Muscle layer of colon (tissue), 2 donors: Measurements from ENCODE around the gene IL13RA1.
"Not testable (repeated sequence)": the region's sequence is repeated elsewhere in the genome, so short reads cannot be mapped to it uniquely, and the experiment has no call there.

Source experiments
- H3K27ac ChIP-seq: one replicate; pipeline ENCODE4 v1.7.0; 2013; ENCODE audit warnings: low read depth, mild to moderate bottlenecking, low read length, moderate library complexity
- H3K27me3 ChIP-seq, 2 donors: one replicate each; pipeline ENCODE4 v1.7.0; 2013; ENCODE audit warnings: low read length in 2 of 2, mild to moderate bottlenecking in 2 of 2; ENCODE audit not compliant: insufficient read depth in 2 of 2, control insufficient read depth in 1 of 2
- H3K36me3 ChIP-seq: one replicate; pipeline ENCODE4 v1.7.0; 2013; ENCODE audit warnings: mild to moderate bottlenecking, low read length; ENCODE audit not compliant: insufficient read depth
- H3K4me1 ChIP-seq: one replicate; pipeline ENCODE4 v1.7.0; 2013; ENCODE audit warnings: mild to moderate bottlenecking, low read length; ENCODE audit not compliant: insufficient read depth
- H3K4me3 ChIP-seq, 2 donors: one replicate each; pipeline ENCODE4 v1.7.0; 2013; ENCODE audit warnings: low read length in 2 of 2, low read depth in 1 of 2, mild to moderate bottlenecking in 1 of 2, moderate library complexity in 1 of 2
- H3K9ac ChIP-seq: one replicate; pipeline ENCODE4 v1.7.0; 2013; ENCODE audit warnings: low read length
- H3K9me3 ChIP-seq: one replicate; pipeline ENCODE4 v1.7.0; 2013; ENCODE audit warnings: mild to moderate bottlenecking, low read length
- donor health status: abdominal sarcoma.
- donor health status: Adenocarcinoma of cecum.

The IL13RA1 gene

DNA sequence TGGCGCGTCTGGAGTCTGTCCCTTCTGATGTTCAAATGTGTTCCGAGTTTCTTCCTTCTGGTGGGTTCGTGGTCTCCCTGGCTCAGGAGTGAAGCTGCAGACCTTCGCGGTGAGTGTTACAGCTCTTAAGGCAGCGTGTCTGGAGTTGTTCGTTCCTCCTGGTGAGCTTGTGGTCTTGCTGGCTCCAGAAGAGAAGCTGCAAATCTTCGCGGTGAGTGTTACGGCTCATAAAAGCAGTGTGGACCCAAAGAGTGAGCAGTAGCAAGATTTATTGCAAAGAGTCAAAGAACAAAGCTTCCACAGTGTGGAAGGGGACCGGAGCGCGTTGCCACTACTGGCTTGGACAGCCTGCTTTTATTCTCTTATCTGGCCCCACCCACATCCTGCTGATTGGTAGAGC is 11.5 kb upstream of the IL13RA1 start:
- H3K9me3 ChIP-seq, H3K4me1 ChIP-seq, H3K27me3 ChIP-seq, H3K27ac ChIP-seq, H3K4me3 ChIP-seq, H3K36me3 ChIP-seq, H3K9ac ChIP-seq: not testable (repeated sequence)

DNA sequence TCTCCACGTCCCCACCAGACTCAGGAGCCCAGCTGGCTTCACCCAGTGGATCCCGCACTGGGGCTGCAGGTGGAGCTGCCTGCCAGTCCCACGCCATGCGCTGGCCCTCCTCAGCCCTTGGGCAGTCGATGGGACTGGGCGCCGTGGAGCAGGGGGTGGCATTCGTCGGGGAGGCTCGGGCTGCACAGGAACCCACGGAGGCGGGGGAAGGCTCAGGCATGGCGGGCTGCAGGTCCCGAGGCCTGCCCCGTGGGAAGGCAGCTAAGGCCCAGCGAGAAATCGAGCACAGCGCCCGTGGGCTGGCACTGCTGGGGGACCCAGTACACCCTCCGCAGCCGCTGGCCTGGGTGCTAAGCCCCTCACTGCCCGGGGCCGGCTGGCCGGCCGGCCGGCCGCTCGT is 10.6 kb upstream of the IL13RA1 start:
- not testable (repeated sequence) for H3K9me3 ChIP-seq, H3K4me1 ChIP-seq, H3K4me3 ChIP-seq, H3K27me3 ChIP-seq, H3K27ac ChIP-seq, H3K9ac ChIP-seq, H3K36me3 ChIP-seq

DNA sequence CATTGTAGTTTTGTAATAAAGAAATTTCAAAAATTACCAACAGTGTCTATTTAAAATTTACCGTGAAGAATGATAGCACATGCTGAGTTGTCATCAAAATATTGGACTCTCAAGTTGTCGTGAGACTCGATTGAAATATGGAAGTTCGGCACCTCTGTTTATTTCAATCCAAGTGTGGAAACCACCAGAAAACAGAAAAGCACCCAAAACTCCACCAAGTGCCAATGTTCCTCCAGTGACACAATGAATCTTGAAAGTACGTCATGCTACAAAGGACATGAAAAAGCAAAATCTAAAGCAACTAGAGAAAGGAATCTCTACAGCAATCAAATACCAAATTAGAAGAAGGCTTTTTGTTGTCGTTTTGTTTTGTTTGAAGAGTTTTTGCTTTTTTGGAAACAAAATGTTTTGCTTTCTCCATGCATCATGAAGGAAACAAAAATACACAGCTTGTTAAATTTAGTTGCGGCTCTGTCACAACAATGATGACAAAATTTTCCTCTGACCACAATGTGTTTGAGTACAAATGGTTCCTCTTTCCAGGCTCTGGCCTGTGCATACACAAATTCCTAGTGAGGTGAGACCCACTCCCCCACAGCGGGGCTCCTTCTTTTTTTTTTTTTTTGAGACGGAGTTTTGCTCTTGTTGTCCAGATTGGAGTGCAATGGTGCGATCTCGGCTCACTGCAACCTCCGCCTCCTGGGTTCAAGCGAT is 9.6 kb upstream of the IL13RA1 start:
- Histone ChIP-seq H3K27ac (no peak overlapping the region), H3K36me3 (no peaks in the 10 kb centered on the region), H3K9ac (no peak overlapping the region), H3K4me1 (no peaks in the 10 kb centered on the region), H3K27me3 (no peaks in the 10 kb centered on the region), H3K4me3 (no peak overlapping the region), H3K9me3 (no peaks in the 10 kb centered on the region)

- Histone ChIP-seq H3K4me1 (no peaks in the 10 kb centered on the region), H3K9me3 (no peaks in the 10 kb centered on the region), H3K27me3 (no peaks in the 10 kb centered on the region), H3K36me3 (no peaks in the 10 kb centered on the region), H3K27ac (no peak overlapping the region), H3K4me3 (no peak overlapping the region), H3K9ac (no peak overlapping the region)
Measured at GRCh38 chrX:118718737-118719136, 8.7 kb upstream of the IL13RA1 start.

GRCh38 chrX:118720058-118720707 is 7.2 kb upstream of the IL13RA1 start:
- Histone ChIP-seq H3K9me3 (no peaks in the 10 kb centered on the region), H3K9ac (no peak overlapping the region), H3K36me3 (no peaks in the 10 kb centered on the region), H3K27me3 (no peaks in the 10 kb centered on the region), H3K4me3 (no peak overlapping the region), H3K4me1 (peaks cover 8% of the 10 kb centered on the region), H3K27ac (no peak overlapping the region)

DNA sequence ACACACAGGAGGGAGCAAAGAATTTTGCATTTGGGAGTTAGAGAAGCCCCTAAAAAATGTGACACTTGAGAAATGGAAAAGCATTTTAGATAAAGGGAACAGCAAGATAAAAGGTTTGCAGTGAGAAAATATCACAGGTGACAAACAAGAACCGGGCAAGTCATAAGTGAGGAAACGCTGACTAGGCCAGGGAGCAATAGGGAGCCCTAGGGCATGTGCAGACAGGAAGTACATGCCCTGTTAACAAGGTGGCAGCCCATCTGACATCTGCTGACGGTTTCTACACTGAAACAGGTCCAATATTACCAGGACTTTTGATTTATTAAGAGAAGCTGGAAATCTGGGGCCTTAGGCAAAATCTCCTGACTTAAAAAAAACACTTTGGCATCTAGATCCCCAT is 4.0 kb upstream of the IL13RA1 start:
- Histone ChIP-seq H3K27ac (no peak overlapping the region), H3K27me3 (no peaks in the 10 kb centered on the region), H3K4me3 (no peak overlapping the region), H3K9ac (no peak overlapping the region), H3K9me3 (no peaks in the 10 kb centered on the region), H3K36me3 (no peaks in the 10 kb centered on the region), H3K4me1 (peaks cover 27% of the 10 kb centered on the region)

- Histone ChIP-seq H3K9me3 (no peaks in the 10 kb centered on the region), H3K9ac (no peak overlapping the region), H3K4me3 (no peak overlapping the region), H3K4me1 (peaks cover 30% of the 10 kb centered on the region), H3K27ac (peak overlapping the region; percentile 66), H3K36me3 (no peaks in the 10 kb centered on the region), H3K27me3 (no peaks in the 10 kb centered on the region)
Measured at GRCh38 chrX:118724365-118724764, 3.0 kb upstream of the IL13RA1 start.

- Histone ChIP-seq H3K27ac (peak overlapping the region; percentile 66), H3K9ac (no peak overlapping the region), H3K9me3 (no peaks in the 10 kb centered on the region), H3K4me3 (no peak overlapping the region), H3K36me3 (no peaks in the 10 kb centered on the region), H3K27me3 (no peaks in the 10 kb centered on the region), H3K4me1 (peaks cover 30% of the 10 kb centered on the region)
Measured at GRCh38 chrX:118724775-118725174, 2.6 kb upstream of the IL13RA1 start.

DNA sequence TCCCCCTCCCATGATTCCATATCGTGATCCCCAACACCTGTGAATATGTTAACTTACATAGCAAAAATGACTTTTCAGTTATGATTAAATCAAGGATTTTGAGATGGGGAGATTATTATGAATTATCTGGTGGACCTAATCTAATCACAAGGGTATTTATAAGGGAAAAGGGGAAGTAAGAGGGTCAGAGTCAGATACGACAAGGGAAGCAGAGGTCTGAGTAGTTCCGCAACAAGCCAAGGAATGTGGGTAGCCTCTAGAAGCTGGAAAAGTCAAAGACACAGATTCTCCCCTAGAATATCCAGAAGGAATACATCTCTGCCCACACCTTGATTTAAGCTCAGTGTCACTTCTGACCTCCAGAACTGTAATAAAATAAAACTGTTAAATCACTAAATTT is 1.0 kb upstream of the IL13RA1 start:
- H3K4me1 ChIP-seq = peaks cover 30% of the 10 kb centered on the region
- H3K36me3 ChIP-seq = no peaks in the 10 kb centered on the region
- no peaks in the 10 kb centered on the region for H3K9me3 ChIP-seq
- H3K27me3 ChIP-seq = no peaks in the 10 kb centered on the region
- no peak overlapping the region for H3K4me3 ChIP-seq
- peak overlapping the region; percentile 84 for H3K27ac ChIP-seq
- no peak overlapping the region for H3K9ac ChIP-seq

- H3K27ac ChIP-seq = peak overlapping the region; percentile 87
- peaks cover 30% of the 10 kb centered on the region for H3K4me1 ChIP-seq
- H3K27me3 ChIP-seq = no peaks in the 10 kb centered on the region
- no peaks in the 10 kb centered on the region for H3K9me3 ChIP-seq
- H3K4me3 ChIP-seq = peak overlapping the region; percentile 43 to 68
- H3K36me3 ChIP-seq = no peaks in the 10 kb centered on the region
- peak overlapping the region; percentile 11 for H3K9ac ChIP-seq
Measured at GRCh38 chrX:118727686-118728339, 407 bp downstream of the IL13RA1 start.

DNA sequence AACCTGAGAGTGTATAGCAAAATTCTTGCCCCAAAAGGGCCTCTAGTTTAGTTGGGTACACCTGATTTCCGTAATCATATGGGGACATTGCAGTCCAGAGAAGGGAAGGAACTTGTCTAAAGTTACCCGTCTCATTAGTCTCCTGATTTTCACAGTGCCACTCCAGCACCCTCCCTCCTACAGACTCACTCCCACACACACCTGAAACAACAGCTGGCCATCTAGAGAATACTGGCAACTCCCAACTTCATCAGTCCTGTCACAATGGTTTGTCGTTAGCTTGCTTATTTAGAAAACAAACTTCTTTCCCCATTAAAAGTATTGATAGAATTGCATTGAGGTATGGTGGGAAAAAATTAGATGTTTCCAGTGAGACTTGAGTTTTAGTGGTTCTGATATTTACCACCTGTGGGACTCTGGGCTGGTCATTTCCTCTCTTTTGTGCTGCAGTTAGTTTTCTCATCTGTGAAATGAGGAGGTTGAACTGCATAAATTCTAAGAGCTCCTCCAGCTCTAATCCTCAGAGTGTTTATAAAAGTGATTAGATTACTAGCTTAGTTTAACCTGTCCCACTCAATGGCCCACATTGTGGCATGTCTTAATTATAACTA is 1.7 kb downstream of the IL13RA1 start:
- Histone ChIP-seq H3K27me3 (no peaks in the 10 kb centered on the region), H3K4me1 (peaks cover 30% of the 10 kb centered on the region), H3K36me3 (no peaks in the 10 kb centered on the region), H3K4me3 (peak overlapping the region; percentile 43 to 68), H3K9ac (no peak overlapping the region), H3K27ac (peak overlapping the region; percentile 87), H3K9me3 (no peaks in the 10 kb centered on the region)
